ENCODE data around the gene TMEM175.

TMEM175 gene

GRCh38 chr4:992297-993110 lies 60.2 kb downstream of the TMEM175 start:
- no peak for DNase-seq

- no peak for DNase-seq
These were observed 61.1 kb downstream of the TMEM175 start, which contains the start of gene SLC26A1 for GRCh38 chr4:993111-994029. TSS of gene SLC26A1 (minus strand) at chr4:993404. CDS start at chr4:991703, 1,701 bp downstream.

DNA sequence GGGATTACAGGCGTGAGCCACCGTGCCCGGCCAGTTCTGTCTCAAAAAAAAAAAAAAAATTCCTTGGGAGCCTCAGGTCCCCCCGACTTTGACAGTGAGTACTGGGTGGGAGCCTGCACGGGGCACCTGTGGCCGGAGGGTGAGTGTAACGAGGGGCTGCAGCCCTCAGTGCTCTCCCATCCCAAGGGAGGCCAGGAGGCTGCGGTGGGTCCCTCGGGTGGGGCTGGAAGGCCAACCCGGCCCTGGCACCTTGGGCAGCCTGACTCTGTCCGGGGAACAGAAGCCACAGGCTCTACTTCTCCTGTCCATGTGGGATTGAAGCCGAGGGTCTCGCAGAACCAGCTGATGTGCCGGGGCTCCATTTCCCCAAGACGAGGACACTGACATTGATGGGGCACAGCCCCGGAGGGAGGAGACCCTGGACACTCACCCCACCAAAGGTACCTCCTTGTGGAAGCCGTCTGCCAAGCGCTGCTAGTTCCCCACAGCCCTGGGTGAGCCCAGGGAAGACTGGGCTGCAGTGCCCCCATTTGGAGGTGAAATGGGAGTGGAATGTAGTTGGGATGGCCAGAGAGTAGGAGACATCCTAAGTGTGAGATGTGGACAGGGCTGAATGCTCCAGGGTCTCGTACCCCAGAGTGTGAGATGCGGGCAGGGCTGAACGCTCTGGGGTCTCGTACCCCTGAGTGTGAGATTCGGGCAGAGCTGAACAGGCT lies 63.2 kb downstream of the TMEM175 start:
- DNase-seq, result no peak

GRCh38 chr4:996030-996996 lies 64.1 kb downstream of the TMEM175 start:
- no peak for DNase-seq

DNA sequence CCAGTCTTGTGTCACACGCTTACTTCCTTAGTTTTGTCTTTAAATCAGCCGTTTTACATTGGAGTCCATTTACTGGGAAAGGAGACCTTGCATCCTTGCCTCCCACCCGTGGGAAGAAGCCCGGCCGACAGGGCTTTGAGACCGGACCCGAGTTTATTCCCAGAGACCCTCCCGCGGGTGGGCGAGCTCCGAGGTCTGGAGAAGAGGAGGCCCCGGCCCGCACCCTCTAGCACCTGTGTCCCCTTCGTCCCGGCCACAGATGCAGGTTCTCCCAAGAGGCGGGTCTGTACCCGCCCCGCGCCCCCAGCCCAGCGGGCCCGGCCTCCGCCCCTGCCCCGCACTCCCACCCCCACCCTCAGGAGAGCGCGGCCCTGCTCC lies 64.7 kb downstream of the TMEM175 start:
- DNase-seq, result no peak

GRCh38 chr4:997375-998071 lies 65.3 kb downstream of the TMEM175 start:
- no peak for DNase-seq

- DNase-seq, result no peak
These were observed 65.9 kb downstream of the TMEM175 start for GRCh38 chr4:998096-998691.

GRCh38 chr4:999240-999863 lies 67.1 kb downstream of the TMEM175 start:
- DNase-seq, result peak; percentile 13

- no peak for DNase-seq
These were observed 67.7 kb downstream of the TMEM175 start for GRCh38 chr4:999882-1000425.

GRCh38 chr4:1000686-1001260 lies 68.5 kb downstream of the TMEM175 start:
- DNase-seq, result no peak

DNA sequence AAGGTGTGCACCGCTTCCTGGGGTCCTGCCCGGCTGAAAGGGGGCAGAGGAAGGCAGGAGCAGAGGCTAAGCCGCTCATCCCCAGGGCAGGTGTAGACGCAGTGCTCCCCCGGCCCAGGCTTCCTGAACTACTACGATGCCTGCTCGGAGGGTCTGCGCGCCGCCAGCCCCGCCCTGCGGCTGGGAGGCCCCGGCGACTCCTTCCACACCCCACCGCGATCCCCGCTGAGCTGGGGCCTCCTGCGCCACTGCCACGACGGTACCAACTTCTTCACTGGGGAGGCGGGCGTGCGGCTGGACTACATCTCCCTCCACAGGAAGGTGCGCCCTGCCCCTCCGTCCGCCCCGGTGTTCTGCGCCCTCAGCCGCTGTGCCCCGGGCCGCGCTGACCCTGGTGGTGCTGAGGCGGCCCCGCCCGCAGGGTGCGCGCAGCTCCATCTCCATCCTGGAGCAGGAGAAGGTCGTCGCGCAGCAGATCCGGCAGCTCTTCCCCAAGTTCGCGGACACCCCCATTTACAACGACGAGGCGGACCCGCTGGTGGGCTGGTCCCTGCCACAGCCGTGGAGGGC lies 69.4 kb downstream of the TMEM175 start:
- no peak for DNase-seq

GRCh38 chr4:1002131-1002630 lies 69.9 kb downstream of the TMEM175 start:
- DNase-seq, result no peak

- no peak for DNase-seq
These were observed 70.5 kb downstream of the TMEM175 start for GRCh38 chr4:1002631-1003251.

GRCh38 chr4:1003271-1004070 lies 71.2 kb downstream of the TMEM175 start:
- DNase-seq, result no peak

GRCh38 chr4:1004071-1004418 lies 71.8 kb downstream of the TMEM175 start:
- DNase-seq, result no peak

- DNase-seq, result no peak
These were observed 72.6 kb downstream of the TMEM175 start for GRCh38 chr4:1004557-1005485.

GRCh38 chr4:1006856-1007255 lies 74.6 kb downstream of the TMEM175 start:
- no peak for DNase-seq
